ENCODE data around the gene AGBL3.

DNA sequence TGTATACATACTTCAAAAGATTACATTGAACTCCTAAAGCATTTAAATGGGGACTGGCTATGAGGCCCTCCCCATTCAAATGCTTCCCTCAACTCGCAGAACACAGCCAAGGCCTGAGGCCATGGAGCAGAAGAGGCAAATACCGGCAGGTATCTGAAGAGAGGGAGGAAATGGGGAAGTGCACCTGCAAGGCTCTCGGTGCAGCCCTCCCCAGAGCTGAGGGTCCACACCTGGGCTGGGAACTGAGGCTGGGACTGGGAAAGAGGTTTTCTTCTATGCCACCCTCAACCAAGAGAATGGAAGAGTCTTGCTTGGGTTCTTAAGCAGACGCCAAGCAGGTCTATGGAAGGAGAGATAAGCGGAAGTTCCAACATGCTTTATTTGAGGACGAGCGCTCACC, 197.2 kb downstream of the AGBL3 start:
- no peak for TF ChIP-seq EZH2 (IDR thresholded peaks at IDR 0.05; ENCODE audit: borderline replicate concordance, low read length)
- TF ChIP-seq, protein P1, sequence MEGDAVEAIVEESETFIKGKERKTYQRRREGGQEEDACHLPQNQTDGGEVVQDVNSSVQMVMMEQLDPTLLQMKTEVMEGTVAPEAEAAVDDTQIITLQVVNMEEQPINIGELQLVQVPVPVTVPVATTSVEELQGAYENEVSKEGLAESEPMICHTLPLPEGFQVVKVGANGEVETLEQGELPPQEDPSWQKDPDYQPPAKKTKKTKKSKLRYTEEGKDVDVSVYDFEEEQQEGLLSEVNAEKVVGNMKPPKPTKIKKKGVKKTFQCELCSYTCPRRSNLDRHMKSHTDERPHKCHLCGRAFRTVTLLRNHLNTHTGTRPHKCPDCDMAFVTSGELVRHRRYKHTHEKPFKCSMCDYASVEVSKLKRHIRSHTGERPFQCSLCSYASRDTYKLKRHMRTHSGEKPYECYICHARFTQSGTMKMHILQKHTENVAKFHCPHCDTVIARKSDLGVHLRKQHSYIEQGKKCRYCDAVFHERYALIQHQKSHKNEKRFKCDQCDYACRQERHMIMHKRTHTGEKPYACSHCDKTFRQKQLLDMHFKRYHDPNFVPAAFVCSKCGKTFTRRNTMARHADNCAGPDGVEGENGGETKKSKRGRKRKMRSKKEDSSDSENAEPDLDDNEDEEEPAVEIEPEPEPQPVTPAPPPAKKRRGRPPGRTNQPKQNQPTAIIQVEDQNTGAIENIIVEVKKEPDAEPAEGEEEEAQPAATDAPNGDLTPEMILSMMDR (conservative IDR thresholded peaks at IDR 0.05 in 1 of 2, IDR thresholded peaks at IDR 0.05 in 1 of 2; ENCODE audit: extremely low read depth in 1 of 2, insufficient read depth in 1 of 2, low read depth in 1 of 2, low read length in 2 of 2) = no peak
